ENCODE measurements around the gene TPM3.

TPM3 gene

DNA sequence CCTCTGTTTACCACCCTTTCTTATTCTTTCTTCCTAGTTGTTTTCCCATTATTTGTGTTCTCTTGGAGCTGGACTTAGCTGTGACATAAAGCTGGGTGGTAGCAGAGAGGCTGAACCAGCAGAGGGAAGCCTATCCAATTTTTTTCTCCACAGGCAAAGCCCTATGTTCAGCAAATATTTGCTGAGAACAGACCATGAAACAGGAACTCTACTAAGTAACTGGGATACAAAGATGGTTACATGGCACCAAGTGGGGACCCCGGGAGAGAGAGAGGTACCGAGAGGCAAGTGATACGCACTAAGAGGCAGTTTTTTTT is 7.6 kb upstream of the TPM3 start:
- DNase-seq: no peak

DNA sequence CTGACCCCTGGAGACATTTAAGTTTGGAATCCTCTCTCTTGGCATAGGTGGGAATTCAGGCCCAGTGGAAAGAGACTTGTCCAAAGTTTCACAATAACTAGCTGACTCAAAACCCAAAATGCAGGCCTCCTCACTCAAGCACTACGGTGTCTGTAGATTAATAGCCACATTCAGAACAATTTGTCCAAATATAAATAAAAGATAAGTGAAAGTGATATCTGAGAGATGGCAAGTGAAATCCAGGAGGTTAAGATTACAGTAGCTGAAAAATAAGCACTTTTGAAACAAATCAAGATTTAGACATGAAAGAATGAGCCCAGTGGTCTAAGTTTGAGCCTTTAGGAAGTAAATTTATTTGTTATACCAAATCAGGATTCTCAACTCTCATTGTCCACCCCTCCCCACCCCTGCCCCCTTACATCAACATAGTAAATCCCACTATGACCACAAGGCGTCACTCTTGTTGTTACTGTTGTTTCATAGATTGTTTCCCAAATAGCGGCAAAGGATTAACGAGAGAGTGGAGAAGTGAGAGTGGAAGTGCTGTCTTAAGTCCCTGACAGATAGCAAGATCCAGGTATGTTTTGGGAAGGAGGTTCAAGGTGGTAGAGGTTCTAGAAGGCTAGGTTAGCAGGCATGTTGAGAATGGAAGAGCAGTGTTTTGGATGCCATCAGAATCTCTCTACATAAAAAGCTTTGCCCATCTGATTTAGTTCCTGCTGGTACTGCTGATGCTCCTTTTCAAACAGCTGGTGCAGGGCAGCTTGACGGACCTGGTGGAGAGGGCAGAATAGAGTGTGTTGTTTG is 7.1 kb upstream of the TPM3 start:
- peak; percentile 55 for DNase-seq

GRCh38 chr1:154193821-154194220 is 1.9 kb upstream of the TPM3 start:
- DNase-seq: peak; percentile 75

DNA sequence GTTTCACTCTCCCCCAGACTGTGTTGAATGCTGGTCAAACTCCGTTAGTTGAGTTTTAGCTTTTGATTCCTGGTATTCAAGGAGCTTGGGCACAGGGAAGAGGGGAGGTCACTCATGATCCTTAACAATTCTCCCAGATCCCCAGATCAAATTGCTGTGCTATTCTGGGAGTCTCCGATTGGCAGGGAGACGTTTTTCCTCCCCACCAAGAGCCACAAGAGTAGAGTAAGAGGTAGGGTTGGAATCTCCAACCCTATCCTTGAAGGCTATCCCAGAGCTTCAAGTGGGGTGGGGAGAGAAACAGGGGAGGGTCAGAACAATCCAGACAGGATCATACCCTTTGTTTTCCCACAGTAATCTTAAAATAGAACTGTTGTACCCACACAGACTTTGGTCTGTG is 576 bp upstream of the TPM3 start:
- DNase-seq: no peak

DNA sequence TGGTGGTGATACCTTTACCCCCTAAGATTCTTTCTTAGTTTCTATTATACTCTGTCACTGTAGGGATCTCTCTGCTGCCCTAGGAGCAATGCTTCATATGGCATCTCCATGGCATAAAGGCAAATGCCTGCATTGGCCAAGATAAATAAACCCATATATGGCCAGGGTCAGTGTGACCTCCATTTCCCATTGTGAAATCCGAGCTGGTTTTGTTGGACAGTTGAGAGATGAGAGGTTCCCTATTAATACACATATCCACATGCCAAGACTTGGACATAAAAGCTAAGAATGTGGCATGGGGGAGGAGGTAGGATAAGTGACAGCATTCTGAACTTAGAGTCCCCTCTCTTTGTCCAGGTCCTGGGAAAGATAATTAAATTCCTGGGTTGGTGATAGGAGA is 1.4 kb downstream of the TPM3 start:
- DNase-seq: no peak

DNA sequence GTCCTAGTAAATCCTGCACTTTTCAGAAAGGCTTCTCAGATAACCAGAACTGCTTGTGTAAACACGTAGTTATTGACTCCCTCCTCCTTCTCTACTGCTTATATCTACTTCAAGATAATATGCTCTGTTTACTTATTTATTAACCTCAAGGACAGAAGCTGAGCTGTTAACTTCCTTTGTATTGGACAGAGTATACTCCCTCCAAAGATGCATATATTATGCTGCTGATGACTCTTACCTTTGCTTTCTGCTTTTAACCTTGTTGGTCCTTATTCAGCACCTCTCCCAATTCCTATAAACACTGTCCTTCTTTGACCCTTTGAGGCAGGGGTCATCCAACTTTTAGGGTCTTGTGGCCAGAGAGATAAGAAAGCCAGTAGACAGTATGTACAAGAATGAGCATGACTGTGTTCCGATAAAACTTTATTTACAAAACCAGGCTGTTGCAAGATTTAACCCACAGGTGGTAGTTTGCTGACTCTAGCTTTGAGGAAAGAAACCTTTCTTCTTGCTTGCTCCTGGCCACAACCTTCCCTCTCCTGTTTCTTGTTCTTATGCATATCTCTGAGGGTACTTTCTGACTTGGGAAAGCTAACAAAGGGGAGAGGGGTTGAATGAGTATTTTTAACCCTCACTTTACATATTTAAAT is 4.9 kb downstream of the TPM3 start:
- DNase-seq: no peak

DNA sequence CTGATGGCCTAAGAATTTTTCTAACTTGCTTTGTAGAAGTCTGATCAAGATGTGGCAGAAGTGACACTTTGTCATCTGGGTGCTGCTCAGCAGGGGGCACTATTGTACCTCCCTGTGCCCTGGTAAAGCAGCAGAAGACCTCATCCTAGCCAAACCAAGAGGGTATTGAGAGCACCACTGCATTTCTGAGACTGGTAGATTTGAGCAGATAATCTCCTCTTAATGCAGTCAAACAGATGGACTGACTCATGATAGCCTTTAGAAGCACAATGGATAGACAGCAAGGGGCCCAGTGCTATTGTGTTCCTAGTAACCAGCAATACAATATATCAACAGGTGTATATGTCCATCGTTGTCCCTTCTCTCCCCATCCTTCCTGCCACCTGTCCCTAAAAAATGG is 5.7 kb downstream of the TPM3 start:
- DNase-seq: peak; percentile 77

DNA sequence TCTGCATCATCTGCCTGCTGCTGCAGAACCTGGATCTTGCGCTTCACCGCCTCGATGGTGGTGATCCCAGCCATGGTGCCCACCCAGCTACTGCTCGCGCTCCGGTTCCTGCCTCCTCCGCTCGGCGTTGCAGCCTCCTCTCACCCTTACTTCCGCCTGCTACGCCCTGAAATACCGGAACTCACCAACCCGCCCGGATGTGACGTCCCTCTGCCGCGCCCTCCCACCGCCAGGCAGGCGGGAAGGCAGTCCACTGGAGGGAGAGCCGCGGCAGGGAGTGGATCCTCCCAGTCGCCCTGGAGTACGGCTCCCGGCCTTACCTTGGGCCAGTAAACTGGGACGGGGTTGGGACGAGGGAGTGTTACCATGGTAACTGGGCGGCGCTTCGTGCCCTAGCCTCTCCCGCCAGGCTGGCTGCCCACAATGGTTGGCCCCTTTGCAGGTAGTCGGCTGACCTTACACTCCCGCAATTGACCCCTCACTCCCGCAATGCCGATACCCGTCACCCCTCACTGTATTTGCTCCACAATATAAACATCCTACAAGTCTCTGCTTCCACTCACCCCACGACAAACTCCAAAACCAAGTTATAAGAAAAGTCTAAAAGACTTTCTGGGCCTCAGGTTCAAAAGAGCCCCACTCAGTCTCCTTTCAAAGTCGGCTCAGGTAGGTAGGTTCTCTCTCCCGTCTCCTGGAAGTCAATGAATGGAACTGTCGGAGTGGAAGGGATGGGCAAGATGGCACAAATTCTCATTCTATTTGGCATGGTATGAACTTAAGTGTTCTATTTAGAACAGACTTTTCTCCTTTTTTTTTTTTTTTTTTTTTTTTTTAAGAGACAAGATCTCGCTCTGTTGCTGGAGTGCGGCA is 8.6 kb downstream of the TPM3 start:
- DNase-seq: peak; percentile 99

GRCh38 chr1:154182344-154183045 is 9.4 kb downstream of the TPM3 start:
- no peak for DNase-seq

DNA sequence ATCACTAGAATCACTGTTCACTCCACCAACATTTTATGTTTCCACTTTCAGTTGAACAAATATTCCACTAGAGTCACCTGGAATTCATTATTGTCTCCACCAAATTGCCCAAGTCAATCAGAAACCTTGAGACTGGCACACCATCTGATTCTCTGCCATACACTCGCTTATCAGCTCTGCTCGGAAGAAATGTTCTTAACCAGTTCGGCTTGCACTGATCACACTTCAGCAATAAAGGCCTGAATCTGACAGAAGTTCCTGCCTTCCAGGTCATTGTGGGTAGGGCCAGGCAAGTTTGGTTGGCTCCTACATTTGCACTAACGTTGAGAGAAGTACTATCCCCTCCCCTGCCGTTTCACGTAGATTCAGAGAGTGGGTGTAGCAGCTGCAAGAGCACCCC is 10.0 kb downstream of the TPM3 start:
- no peak for DNase-seq

GRCh38 chr1:154179946-154180687 is 11.8 kb downstream of the TPM3 start:
- DNase-seq: no peak

DNA sequence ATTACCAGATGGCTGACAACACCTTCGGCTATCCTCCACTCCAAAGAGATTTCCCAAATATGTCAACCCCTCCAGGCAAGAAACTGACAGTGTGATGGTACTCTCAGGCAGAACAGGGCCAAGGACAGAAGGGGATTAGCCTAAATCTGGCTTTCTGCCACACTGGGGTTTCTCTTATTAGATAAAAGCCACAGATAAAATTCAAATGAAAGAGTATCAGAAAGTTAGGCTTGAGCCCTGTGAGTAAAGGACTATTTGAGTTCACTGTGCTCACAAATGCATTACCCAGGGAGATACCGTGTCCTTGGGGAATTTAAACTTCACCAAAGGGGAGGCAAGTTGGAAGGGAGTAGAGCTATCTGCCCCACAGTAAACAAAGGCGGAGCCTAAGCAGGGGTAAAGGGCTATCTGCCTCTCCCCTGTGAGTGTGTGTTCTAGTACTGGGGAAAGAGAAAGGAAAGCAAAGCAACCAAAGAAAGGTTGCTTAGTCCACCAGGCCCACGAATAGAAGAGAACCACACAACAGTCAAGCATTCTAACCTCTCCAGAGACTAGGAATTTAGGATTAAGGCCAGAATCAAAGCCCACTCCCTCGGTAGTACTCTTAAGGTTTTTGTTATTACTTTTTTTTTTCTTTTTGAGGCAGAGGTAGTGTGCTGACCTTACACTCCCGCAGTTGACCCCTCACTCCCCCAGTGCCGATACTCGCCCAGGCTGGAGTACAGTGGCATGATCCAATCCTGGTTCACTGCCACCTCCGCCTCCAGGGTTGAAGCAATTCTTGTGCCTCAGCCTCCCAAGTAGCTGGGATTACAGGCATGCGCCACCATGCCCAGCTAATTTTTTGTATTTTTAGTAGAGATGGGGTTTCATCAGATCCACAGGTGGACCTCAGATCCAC is 12.7 kb downstream of the TPM3 start:
- DNase-seq: no peak

- DNase-seq: no peak
Observed at GRCh38 chr1:154178013-154178412, 13.9 kb downstream of the TPM3 start.

DNA sequence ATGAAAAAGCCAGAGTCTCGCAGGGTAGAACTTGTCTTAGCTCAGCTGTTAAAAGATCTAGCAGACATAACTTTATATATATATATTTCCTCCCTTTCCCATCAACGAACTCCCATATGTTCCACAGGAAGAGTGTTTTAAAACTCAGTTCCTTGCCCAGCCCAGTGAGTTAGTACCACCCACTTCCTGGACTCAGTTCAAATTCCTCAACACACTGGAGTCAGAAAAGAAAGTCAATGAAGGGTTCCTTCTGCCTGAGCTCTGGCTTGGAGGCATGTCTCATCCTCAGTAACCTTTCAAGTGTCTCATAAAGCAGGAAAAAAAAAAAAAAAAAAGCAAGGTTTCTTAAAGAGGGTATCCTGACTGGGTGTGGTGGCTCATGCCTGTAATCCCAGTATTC is 15.6 kb downstream of the TPM3 start:
- DNase-seq: no peak

GRCh38 chr1:154174654-154175053 is 17.2 kb downstream of the TPM3 start:
- DNase-seq: no peak

GRCh38 chr1:154171880-154172279 is 20.0 kb downstream of the TPM3 start:
- DNase-seq: no peak

- no peak for DNase-seq
Observed at GRCh38 chr1:154171223-154171583, 20.7 kb downstream of the TPM3 start.

DNA sequence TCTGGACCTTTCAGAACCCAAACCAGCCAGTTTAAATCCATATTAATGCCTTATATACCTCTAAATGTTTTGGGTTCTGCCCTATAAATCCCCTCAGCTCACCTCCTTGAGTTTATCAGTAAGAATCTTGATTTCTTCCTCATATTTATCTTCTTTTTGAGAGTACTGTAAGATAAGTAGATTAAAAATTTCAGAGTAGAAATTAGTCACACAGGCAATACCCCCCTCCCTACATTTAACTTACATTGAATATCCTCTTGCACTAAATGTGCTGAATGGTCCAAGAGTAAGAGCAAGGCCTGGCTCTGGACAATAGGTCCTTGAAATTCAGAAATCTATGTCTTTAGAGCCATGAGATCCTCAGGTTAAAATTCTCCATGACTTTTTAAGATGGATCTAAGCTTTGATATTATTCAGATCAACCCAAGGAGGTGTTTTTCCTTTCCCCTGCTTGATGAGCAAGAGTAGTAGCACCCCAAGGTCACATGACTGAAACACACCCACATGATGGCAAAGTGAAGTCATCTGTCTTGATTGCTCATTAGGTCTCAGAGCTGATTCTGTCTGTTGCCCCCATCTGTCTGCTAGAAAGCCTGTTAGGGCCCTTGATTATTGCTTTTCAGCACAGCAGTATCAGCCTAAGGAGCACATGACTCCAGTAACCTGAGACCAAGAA is 21.2 kb downstream of the TPM3 start:
- DNase-seq: no peak

DNA sequence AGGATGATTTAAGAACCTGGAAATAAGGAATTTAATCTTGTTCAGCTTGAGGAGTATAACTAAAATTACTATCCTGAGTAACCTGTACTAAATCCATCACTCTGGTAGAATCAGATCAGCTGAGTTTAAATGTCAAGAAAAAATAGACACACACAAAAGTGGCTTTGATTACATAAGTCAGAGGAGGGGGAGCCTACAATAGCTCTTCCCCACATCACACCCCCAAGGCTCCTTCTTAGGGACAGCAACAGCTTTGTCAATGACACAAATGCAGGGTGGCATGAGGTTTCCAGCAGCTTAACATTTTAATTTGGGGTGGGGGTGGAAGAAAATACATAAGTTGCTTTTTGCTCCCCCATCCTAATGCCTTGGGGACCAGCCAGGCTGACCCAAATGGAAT is 24.4 kb downstream of the TPM3 start:
- no peak for DNase-seq

DNA sequence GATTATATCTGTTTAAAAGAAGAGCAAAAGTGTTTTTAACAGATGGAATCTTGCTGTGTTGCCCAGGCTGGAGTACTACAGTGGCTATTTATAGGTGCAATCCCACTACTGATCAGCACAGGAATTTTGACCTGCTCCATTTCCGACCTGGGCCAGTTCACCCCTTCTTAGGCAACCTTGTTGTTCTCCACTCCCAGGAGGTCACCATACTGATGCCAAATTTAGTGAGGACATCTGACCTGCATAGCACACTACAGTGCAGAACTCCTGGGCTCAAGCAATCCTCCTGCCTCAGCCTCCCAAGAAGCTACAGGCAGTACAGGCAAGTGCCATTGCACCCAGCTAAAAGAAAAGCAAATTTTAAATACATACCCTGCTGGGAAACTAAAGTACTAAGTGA is 25.7 kb downstream of the TPM3 start:
- no peak for DNase-seq

- no peak for DNase-seq
Observed at GRCh38 chr1:154159554-154159953, 32.3 kb downstream of the TPM3 start.
